ENCODE measurements around the gene ST8SIA5.

GRCh38 chr18:46789088-46789487 lies 32.2 kb upstream of the ST8SIA5 start:
- TF ChIP-seq, protein P1, sequence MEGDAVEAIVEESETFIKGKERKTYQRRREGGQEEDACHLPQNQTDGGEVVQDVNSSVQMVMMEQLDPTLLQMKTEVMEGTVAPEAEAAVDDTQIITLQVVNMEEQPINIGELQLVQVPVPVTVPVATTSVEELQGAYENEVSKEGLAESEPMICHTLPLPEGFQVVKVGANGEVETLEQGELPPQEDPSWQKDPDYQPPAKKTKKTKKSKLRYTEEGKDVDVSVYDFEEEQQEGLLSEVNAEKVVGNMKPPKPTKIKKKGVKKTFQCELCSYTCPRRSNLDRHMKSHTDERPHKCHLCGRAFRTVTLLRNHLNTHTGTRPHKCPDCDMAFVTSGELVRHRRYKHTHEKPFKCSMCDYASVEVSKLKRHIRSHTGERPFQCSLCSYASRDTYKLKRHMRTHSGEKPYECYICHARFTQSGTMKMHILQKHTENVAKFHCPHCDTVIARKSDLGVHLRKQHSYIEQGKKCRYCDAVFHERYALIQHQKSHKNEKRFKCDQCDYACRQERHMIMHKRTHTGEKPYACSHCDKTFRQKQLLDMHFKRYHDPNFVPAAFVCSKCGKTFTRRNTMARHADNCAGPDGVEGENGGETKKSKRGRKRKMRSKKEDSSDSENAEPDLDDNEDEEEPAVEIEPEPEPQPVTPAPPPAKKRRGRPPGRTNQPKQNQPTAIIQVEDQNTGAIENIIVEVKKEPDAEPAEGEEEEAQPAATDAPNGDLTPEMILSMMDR (IDR thresholded peaks at IDR 0.05): no peak
- TF ChIP-seq POLR2AphosphoS5 (IDR thresholded peaks at IDR 0.05): no peak

Data from stomach (tissue), 4 donors.